Measurements from ENCODE around the gene SEMA4G.

DNA sequence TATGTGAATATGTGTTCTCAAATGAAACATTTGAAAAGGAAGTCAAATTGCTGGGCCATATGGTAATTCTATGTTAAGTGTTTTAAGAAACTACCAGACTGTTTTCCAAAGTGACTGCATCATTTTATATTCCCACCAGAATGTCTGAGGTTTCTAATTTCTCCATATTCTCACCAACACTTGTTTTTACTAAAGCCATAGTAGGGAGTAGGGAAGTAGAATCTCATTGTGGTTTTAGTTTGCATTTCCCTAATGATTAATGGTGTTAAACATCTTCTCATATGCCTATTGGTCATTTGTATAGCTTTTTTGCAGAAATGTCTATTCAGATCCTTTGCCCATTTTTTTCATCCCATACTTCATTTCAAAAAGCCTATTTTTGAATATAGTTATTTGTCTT, 9.1 kb upstream of the SEMA4G start:
- TF ChIP-seq TAF1 (IDR thresholded peaks at IDR 0.05; ENCODE audit: low read depth): no peak
- TF ChIP-seq, protein P1, sequence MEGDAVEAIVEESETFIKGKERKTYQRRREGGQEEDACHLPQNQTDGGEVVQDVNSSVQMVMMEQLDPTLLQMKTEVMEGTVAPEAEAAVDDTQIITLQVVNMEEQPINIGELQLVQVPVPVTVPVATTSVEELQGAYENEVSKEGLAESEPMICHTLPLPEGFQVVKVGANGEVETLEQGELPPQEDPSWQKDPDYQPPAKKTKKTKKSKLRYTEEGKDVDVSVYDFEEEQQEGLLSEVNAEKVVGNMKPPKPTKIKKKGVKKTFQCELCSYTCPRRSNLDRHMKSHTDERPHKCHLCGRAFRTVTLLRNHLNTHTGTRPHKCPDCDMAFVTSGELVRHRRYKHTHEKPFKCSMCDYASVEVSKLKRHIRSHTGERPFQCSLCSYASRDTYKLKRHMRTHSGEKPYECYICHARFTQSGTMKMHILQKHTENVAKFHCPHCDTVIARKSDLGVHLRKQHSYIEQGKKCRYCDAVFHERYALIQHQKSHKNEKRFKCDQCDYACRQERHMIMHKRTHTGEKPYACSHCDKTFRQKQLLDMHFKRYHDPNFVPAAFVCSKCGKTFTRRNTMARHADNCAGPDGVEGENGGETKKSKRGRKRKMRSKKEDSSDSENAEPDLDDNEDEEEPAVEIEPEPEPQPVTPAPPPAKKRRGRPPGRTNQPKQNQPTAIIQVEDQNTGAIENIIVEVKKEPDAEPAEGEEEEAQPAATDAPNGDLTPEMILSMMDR (IDR thresholded peaks at IDR 0.05; ENCODE audit: poor library complexity, severe bottlenecking): no peak
- no peak for TF ChIP-seq EZH2 (IDR thresholded peaks at IDR 0.05; ENCODE audit: borderline replicate concordance, insufficient read depth, low read length, poor library complexity, severe bottlenecking)
- TF ChIP-seq EP300 (conservative IDR thresholded peaks at IDR 0.05; ENCODE audit: poor library complexity, severe bottlenecking): no peak
- TF ChIP-seq MXI1 (conservative IDR thresholded peaks at IDR 0.05; ENCODE audit: poor library complexity, severe bottlenecking): no peak
- TF ChIP-seq, protein P2, sequence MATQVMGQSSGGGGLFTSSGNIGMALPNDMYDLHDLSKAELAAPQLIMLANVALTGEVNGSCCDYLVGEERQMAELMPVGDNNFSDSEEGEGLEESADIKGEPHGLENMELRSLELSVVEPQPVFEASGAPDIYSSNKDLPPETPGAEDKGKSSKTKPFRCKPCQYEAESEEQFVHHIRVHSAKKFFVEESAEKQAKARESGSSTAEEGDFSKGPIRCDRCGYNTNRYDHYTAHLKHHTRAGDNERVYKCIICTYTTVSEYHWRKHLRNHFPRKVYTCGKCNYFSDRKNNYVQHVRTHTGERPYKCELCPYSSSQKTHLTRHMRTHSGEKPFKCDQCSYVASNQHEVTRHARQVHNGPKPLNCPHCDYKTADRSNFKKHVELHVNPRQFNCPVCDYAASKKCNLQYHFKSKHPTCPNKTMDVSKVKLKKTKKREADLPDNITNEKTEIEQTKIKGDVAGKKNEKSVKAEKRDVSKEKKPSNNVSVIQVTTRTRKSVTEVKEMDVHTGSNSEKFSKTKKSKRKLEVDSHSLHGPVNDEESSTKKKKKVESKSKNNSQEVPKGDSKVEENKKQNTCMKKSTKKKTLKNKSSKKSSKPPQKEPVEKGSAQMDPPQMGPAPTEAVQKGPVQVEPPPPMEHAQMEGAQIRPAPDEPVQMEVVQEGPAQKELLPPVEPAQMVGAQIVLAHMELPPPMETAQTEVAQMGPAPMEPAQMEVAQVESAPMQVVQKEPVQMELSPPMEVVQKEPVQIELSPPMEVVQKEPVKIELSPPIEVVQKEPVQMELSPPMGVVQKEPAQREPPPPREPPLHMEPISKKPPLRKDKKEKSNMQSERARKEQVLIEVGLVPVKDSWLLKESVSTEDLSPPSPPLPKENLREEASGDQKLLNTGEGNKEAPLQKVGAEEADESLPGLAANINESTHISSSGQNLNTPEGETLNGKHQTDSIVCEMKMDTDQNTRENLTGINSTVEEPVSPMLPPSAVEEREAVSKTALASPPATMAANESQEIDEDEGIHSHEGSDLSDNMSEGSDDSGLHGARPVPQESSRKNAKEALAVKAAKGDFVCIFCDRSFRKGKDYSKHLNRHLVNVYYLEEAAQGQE (IDR thresholded peaks at IDR 0.05; ENCODE audit: borderline replicate concordance): no peak
